Keratinocyte (primary cell): ENCODE measurements around the gene CWF19L1.

Experiments
- EZH2 ChIP-seq: IDR thresholded peaks from one replicate; pipeline ENCODE4 v1.6.1; 2012; ENCODE audit warnings: inconsistent platforms, mild to moderate bottlenecking, low read length, moderate library complexity
- TF ChIP-seq, protein P1 (sequence below), 3 experiments: IDR thresholded peaks in 1 of 3; conservative IDR thresholded peaks in 1 of 3; optimal IDR thresholded peaks in 1 of 3; 2 replicates in 2 of 3; 3 replicates in 1 of 3; pipeline versions ENCODE3 to v1.5.1; 2011; ENCODE audit warnings: low read length in 3 of 3, mild to moderate bottlenecking in 3 of 3, moderate library complexity in 2 of 3, control low read depth in 1 of 3, inconsistent platforms in 1 of 3; ENCODE audit not compliant: insufficient read depth in 2 of 3; ENCODE audit errors: extremely low read depth in 1 of 3

GRCh38 chr10:100222529-100222928 is 44.9 kb downstream of the CWF19L1 start:
- TF ChIP-seq, protein P1, sequence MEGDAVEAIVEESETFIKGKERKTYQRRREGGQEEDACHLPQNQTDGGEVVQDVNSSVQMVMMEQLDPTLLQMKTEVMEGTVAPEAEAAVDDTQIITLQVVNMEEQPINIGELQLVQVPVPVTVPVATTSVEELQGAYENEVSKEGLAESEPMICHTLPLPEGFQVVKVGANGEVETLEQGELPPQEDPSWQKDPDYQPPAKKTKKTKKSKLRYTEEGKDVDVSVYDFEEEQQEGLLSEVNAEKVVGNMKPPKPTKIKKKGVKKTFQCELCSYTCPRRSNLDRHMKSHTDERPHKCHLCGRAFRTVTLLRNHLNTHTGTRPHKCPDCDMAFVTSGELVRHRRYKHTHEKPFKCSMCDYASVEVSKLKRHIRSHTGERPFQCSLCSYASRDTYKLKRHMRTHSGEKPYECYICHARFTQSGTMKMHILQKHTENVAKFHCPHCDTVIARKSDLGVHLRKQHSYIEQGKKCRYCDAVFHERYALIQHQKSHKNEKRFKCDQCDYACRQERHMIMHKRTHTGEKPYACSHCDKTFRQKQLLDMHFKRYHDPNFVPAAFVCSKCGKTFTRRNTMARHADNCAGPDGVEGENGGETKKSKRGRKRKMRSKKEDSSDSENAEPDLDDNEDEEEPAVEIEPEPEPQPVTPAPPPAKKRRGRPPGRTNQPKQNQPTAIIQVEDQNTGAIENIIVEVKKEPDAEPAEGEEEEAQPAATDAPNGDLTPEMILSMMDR (optimal IDR thresholded peaks at IDR 0.05 in 1 of 3, IDR thresholded peaks at IDR 0.05 in 1 of 3, conservative IDR thresholded peaks at IDR 0.05 in 1 of 3; ENCODE audit: extremely low read depth in 1 of 3, insufficient read depth in 2 of 3, low read length in 3 of 3) = no peak
- TF ChIP-seq EZH2 = no peak
